A549 (cell line): ENCODE data around the gene COL1A1. TPM values are rescaled to one million over a fixed set of nuclear protein-coding genes. Genes with fewer than 3 reads are reported as not detected.

ENCODE experiments used
- ATAC-seq, 2 experiments: fragments of 200-7000 bp in 1 of 2; fragments of >200 bp in 1 of 2; cut with Nextera tagmentation in 1 of 2; cut with Tn5 transposase in 1 of 2; 3 replicates each; pipeline versions ENCODE4 v1.8.0 to v1.9.1; 2018 to 2020; ENCODE audit warnings: mild to moderate bottlenecking in 1 of 2, moderate library complexity in 1 of 2
- CTCF ChIA-PET: fragments of 300-600 bp; sonication (Branson Sonifier 250); formaldehyde crosslinking; extraction: SDS; loops from one replicate; lab custom pipeline; 2021; ENCODE audit warnings: antibody characterized with exemption, inconsistent platforms; lab: Yijun Ruan, JAX
- POLR2A ChIA-PET: fragments of 350-600 bp; formaldehyde crosslinking; extraction: SDS; loops from one replicate; lab custom pipeline; 2021; ENCODE audit warnings: antibody characterized with exemption, inconsistent platforms; lab: Yijun Ruan, JAX
- DNase-seq, 2 experiments: peaks; one replicate each; pipeline versions ENCODE4 v3.0.0 to v3.0.0-alpha.2; 2011 to 2016; ENCODE audit warnings: low read depth in 1 of 2, low spot score in 1 of 2
- FAIRE-seq: peaks from 2 replicates; lab custom pipeline; 2011; peaks lifted over from hg19 to GRCh38; lab: Jason Lieb, UNC
- H3K27ac ChIP-seq, 2 experiments: fragments of >200 bp; sonication (Bioruptor Twin); formaldehyde crosslinking; 3 replicates each; pipeline ENCODE4 v1.5.1; 2016 to 2017
- H3K4me1 ChIP-seq: fragments of >200 bp; sonication (Bioruptor Twin); formaldehyde crosslinking; 3 replicates; pipeline ENCODE4 v1.6.1; 2016
- H3K4me2 ChIP-seq: fragments of >200 bp; sonication (Bioruptor Twin); formaldehyde crosslinking; 3 replicates; pipeline ENCODE4 v1.6.1; 2016
- H3K4me3 ChIP-seq: fragments of >200 bp; sonication (Bioruptor Twin); formaldehyde crosslinking; 3 replicates; pipeline ENCODE4 v1.5.1; 2016
- H3K9me3 ChIP-seq: fragments of >200 bp; sonication (Bioruptor Twin); formaldehyde crosslinking; 3 replicates; pipeline ENCODE4 v1.6.1; 2016
- CBX2 ChIP-seq: fragments of 200-600 bp; sonication (generic); IDR thresholded peaks from 2 replicates; pipeline ENCODE4 v1.6.1; 2016; ENCODE audit warnings: low read depth, mild to moderate bottlenecking, borderline replicate concordance
- CHD2 ChIP-seq: fragments of 150-350 bp; IDR thresholded peaks from 2 replicates; pipeline ENCODE4 v1.6.1; 2014; ENCODE audit warnings: low read length; ENCODE audit not compliant: partially characterized antibody
- EHMT2 ChIP-seq: fragments of 200-600 bp; sonication (generic); IDR thresholded peaks from 2 replicates; pipeline ENCODE4 v1.6.1; 2016; ENCODE audit warnings: antibody characterized with exemption, low read depth, mild to moderate bottlenecking, moderate library complexity
- FOSB ChIP-seq: fragments of 250-450 bp; sonication (Bioruptor Pico); IDR thresholded peaks from 2 replicates; pipeline ENCODE4 v1.5.0; 2020; ENCODE audit warnings: mild to moderate bottlenecking, moderate library complexity
- FOSL2 ChIP-seq, 2 experiments: fragments of 450-650 bp in 1 of 2; fragments of >200 bp in 1 of 2; sonication (Bioruptor Twin) in 1 of 2; formaldehyde crosslinking; IDR thresholded peaks; 2 replicates each; pipeline versions ENCODE4 v1.5.0 to v1.6.1; 2016 to 2020; ENCODE audit warnings: mild to moderate bottlenecking in 1 of 2, moderate library complexity in 1 of 2
- HOXB5 ChIP-seq: fragments of 250-450 bp; sonication (Bioruptor Pico); IDR thresholded peaks from 2 replicates; pipeline ENCODE4 v1.5.0; 2020; ENCODE audit warnings: mild to moderate bottlenecking, moderate library complexity
- JUN ChIP-seq, 2 experiments: fragments of >200 bp; sonication (Bioruptor Twin); formaldehyde crosslinking; IDR thresholded peaks; 2 replicates in 1 of 2; 3 replicates in 1 of 2; pipeline ENCODE4 v1.6.1; 2016 to 2017
- JUNB ChIP-seq: fragments of >200 bp; sonication (Bioruptor Twin); formaldehyde crosslinking; IDR thresholded peaks from 2 replicates; pipeline ENCODE4 v1.6.1; 2016
- MAFK ChIP-seq: fragments of 450-650 bp; IDR thresholded peaks from 2 replicates; pipeline ENCODE4 v1.6.1; 2014; ENCODE audit not compliant: partially characterized antibody
- MYC ChIP-seq: IDR thresholded peaks from 2 replicates; pipeline ENCODE4 v1.6.1; 2012; ENCODE audit warnings: mild to moderate bottlenecking, inconsistent platforms, low read length, improper control_type of control experiment, borderline replicate concordance
- NPAS2 ChIP-seq: fragments of 250-450 bp; sonication (Bioruptor Pico); IDR thresholded peaks from 2 replicates; pipeline ENCODE4 v1.8.0; 2022; ENCODE audit warnings: mild to moderate bottlenecking, moderate library complexity, borderline replicate concordance
- NR3C1 ChIP-seq: fragments of >200 bp; sonication (Bioruptor Twin); formaldehyde crosslinking; IDR thresholded peaks from 3 replicates; pipeline ENCODE4 v1.6.1; 2017
- POLR2AphosphoS2 ChIP-seq: conservative IDR thresholded peaks from 2 replicates; pipeline ENCODE4 v1.6.1; 2012; ENCODE audit warnings: low read length, improper control_type of control experiment, inconsistent platforms
- RFX5 ChIP-seq: fragments of 450-650 bp; IDR thresholded peaks from 2 replicates; pipeline ENCODE4 v1.7.1; 2014; ENCODE audit warnings: antibody characterized with exemption, mild to moderate bottlenecking, moderate library complexity
- SMC3 ChIP-seq: fragments of >200 bp; sonication (Bioruptor Twin); formaldehyde crosslinking; IDR thresholded peaks from 3 replicates; pipeline ENCODE4 v1.6.1; 2018; ENCODE audit warnings: inconsistent platforms
- SREBF2 ChIP-seq: fragments of 450-650 bp; IDR thresholded peaks from 2 replicates; pipeline ENCODE4 v1.6.1; 2014; ENCODE audit warnings: mild to moderate bottlenecking, moderate library complexity
- whole genome bisulfite sequencing: methylation state at CpG from one replicate; pipeline ENCODE4 v1.1.6; 2017; ENCODE audit errors: missing lambda C conversion rate; 5-methylcytosine and 5-hydroxymethylcytosine counted together
- polyA plus RNA-seq, 4 experiments: library from polyadenylated mRNA; depleted of rRNA in 3 of 4; stranded (reverse); fragments of >200 nt; fragmentation: RNase III in 1 of 4; extraction: RNeasy Plus Mini Kit Qiagen cat#74134 plus additional on column Dnase treatment in 1 of 4; gene quantifications; 2 replicates in 3 of 4; 3 replicates in 1 of 4; pipeline ENCODE4 v1.2.3, GENCODE V29; 2011 to 2017
- TF ChIP-seq, protein P1 (sequence below): IDR thresholded peaks from 2 replicates; pipeline ENCODE4 v1.6.1; 2012
- TF ChIP-seq, protein P2 (sequence below): fragments of 150-350 bp; IDR thresholded peaks from 2 replicates; pipeline ENCODE4 v1.6.1; 2014; ENCODE audit warnings: low read depth, mild to moderate bottlenecking, low read length
- TF ChIP-seq, protein P3 (sequence below): fragments of 450-650 bp; IDR thresholded peaks from 2 replicates; pipeline ENCODE4 v1.6.1; 2014; ENCODE audit warnings: antibody characterized with exemption

The COL1A1 gene
- polyA plus RNA-seq, 2 of the 4 experiments (the other 2 are of a cell fraction) = 4.4 to 34.3 TPM

DNA sequence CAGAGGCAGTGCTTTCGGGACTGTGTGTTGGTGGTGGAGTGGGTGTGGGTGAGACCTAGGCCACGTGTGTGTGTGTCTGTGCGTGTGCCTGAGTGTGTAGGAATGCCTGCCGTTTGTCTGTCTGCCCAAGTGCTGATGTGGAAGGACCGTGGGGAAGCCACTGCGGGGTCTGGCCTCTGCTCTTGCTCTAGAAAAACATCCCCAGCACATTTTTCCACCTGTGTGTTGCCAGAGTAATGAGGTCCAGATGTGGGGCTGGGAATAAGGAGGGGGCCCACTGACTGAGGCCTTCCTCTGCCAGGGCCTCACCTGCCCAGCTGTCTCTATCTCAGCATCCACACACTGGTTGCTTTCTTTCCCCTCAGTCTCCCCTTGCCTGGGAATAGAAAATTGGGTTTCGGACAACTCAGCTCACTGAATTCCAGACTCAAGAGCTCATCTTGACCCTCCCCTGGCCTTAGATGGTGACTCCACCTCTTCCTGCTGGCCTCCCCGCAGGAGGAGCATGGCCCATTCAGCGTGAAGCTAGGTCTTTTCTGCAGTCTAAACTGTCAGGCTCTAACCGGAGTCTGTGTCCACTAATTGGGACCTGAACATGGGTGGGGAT, 28.0 kb downstream of the COL1A1 start:
- peak overlapping the region; percentile 12 to 95; a peak in 3 of 6 replicates for H3K27ac ChIP-seq
- DNase-seq (peak in 1 of 2 experiments; percentile 46), FAIRE-seq (no peak), ATAC-seq (no peak)
- ChIA-PET CTCF (interaction anchor here (0.9 to 17.0 kb wide), 13 partner anchors 8 to 122 kb away, joined by 3 to 817 read pairs (median 6); partner anchors contain the start of genes COL1A1, PPP1R9B and SGCA), POLR2A (interaction anchor here (0.6 kb wide), 1 partner anchor 197 kb away, joined by 5 read pairs; no protein-coding TSS in a partner anchor)
- H3K4me1 ChIP-seq = peaks cover 63% of the 10 kb centered on the region
- no peaks in the 10 kb centered on the region for H3K9me3 ChIP-seq
- no peak overlapping the region for H3K4me3 ChIP-seq
- no peak overlapping the region for H3K4me2 ChIP-seq
- TF ChIP-seq, protein P1, sequence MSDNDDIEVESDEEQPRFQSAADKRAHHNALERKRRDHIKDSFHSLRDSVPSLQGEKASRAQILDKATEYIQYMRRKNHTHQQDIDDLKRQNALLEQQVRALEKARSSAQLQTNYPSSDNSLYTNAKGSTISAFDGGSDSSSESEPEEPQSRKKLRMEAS = peak; percentile 44; the same call in 1 of the 2 replicates
- TF ChIP-seq CHD2 (no peak), FOSL2 (IDR thresholded peaks at IDR 0.05) (no peak), FOSL2 (CRISPR knock-in tag; IDR thresholded peaks at IDR 0.05) (no peak), FOSB (no peak), SREBF2 (no peak)
- TF ChIP-seq, protein P2, sequence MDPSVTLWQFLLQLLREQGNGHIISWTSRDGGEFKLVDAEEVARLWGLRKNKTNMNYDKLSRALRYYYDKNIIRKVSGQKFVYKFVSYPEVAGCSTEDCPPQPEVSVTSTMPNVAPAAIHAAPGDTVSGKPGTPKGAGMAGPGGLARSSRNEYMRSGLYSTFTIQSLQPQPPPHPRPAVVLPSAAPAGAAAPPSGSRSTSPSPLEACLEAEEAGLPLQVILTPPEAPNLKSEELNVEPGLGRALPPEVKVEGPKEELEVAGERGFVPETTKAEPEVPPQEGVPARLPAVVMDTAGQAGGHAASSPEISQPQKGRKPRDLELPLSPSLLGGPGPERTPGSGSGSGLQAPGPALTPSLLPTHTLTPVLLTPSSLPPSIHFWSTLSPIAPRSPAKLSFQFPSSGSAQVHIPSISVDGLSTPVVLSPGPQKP = no peak
- WGBS = 69% methylated on average over 10 of the region's 10 CpGs

DNA sequence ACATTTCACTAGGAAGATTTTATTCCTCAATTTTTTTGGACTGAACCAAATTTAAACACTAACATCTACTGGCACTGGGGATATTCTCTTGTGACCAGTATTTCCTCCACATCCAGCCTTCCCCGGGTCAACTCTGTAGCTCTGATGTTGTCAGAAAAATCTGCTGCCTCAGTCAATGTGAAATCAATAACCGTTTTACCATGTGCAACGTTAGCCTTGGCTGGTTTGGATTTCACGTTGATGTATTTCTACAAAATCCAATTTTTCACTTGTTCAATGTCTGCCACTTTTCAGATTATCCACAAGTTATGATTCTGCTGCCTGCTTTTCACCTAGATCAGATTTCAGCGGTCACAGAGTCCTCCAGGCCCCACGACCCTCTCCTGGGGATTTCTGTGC, 28.5 kb downstream of the COL1A1 start:
- Histone ChIP-seq H3K9me3 (no peaks in the 10 kb centered on the region), H3K4me1 (peaks cover 58% of the 10 kb centered on the region), H3K4me2 (no peak overlapping the region), H3K27ac (peak overlapping the region; percentile 12 to 95; a peak in 3 of 6 replicates), H3K4me3 (no peak overlapping the region)
- CTCF ChIA-PET = interaction anchor here (1.1 to 17.0 kb wide), 10 partner anchors 7 to 122 kb away, joined by 3 to 817 read pairs (median 8); partner anchors contain the start of genes COL1A1, PPP1R9B and SGCA
- no peak for TF ChIP-seq MAFK
- TF ChIP-seq HOXB5 (CRISPR knock-in tag) = no peak
- TF ChIP-seq JUNB = no peak
- TF ChIP-seq NPAS2 (CRISPR knock-in tag) = no peak
- no peak for TF ChIP-seq POLR2AphosphoS2
- TF ChIP-seq CHD2 = no peak
- TF ChIP-seq JUN (IDR thresholded peaks at IDR 0.05) = no peak
- no peak for TF ChIP-seq SMC3
- TF ChIP-seq, protein P3, sequence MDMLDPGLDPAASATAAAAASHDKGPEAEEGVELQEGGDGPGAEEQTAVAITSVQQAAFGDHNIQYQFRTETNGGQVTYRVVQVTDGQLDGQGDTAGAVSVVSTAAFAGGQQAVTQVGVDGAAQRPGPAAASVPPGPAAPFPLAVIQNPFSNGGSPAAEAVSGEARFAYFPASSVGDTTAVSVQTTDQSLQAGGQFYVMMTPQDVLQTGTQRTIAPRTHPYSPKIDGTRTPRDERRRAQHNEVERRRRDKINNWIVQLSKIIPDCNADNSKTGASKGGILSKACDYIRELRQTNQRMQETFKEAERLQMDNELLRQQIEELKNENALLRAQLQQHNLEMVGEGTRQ = no peak
- no peak for TF ChIP-seq NR3C1
- FAIRE-seq = no peak
- POLR2A ChIA-PET = no interaction called here
- no peak for DNase-seq
- no peak for ATAC-seq
- 76% methylated on average over 6 of the region's 6 CpGs for WGBS

DNA sequence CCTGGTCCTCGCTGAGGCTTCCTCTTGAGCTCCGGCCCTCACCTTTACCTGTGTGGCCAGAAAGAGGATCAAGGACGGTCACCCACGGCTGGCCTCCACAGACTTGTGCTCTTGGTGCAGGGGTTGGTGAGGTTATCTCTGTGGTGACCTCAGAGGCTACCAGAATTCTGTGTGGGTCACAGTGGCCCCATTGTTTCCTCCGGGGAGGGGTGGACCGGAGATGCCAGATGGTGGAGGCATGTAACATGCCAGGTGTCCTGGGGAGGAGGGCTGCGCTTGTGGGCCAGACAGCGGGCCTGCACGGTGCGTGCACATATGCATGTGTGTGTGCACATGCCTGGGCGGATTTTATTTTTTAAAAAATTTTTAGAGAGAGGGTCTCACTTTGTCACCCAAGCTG, 29.3 kb downstream of the COL1A1 start:
- ChIA-PET CTCF (interaction anchor here (1.4 to 17.0 kb wide), 8 partner anchors 8 to 123 kb away, joined by 6 to 817 read pairs (median 46); partner anchors contain the start of genes COL1A1, PPP1R9B and TMEM92), POLR2A (no interaction called here)
- no peak for TF ChIP-seq MYC
- no peak for TF ChIP-seq RFX5
- TF ChIP-seq JUNB = no peak
- no peak for TF ChIP-seq CBX2
- TF ChIP-seq EHMT2 = no peak
- peaks cover 50% of the 10 kb centered on the region for H3K4me1 ChIP-seq
- ATAC-seq = no peak
- 94% methylated on average over 11 of the region's 11 CpGs for WGBS
- FAIRE-seq = no peak
- H3K9me3 ChIP-seq = no peaks in the 10 kb centered on the region
- H3K27ac ChIP-seq = peak overlapping the region in 1 of 2 experiments; percentile 4; a peak in 2 of 6 replicates
- no peak for DNase-seq
- no peak overlapping the region for H3K4me3 ChIP-seq
- no peak overlapping the region for H3K4me2 ChIP-seq
